Measurements from ENCODE around the gene GREM2.

DNA sequence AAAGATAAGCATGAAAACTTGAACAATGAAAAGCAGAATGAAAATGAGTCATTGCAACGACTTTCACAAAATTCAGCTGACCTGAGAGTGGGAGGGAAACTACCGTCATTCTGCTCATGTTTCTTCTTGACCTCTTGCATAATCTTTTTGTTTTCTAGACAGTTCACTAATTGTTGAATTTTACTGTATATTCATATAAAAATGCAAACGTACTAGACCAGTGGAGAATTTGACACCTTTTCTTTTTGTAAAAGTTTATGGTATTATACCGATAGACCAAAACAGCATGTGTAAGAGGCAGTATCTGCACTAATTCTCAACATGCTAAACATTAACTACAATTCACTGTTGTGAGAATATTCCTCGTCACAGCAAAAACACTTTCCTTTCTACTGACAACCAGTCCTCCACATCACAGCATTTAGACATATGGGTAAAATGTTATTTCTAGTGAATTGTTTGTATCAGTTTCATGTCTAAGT is 137.8 kb downstream of the GREM2 start:
- TF ChIP-seq, protein P1, sequence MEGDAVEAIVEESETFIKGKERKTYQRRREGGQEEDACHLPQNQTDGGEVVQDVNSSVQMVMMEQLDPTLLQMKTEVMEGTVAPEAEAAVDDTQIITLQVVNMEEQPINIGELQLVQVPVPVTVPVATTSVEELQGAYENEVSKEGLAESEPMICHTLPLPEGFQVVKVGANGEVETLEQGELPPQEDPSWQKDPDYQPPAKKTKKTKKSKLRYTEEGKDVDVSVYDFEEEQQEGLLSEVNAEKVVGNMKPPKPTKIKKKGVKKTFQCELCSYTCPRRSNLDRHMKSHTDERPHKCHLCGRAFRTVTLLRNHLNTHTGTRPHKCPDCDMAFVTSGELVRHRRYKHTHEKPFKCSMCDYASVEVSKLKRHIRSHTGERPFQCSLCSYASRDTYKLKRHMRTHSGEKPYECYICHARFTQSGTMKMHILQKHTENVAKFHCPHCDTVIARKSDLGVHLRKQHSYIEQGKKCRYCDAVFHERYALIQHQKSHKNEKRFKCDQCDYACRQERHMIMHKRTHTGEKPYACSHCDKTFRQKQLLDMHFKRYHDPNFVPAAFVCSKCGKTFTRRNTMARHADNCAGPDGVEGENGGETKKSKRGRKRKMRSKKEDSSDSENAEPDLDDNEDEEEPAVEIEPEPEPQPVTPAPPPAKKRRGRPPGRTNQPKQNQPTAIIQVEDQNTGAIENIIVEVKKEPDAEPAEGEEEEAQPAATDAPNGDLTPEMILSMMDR (IDR thresholded peaks at IDR 0.05 in 4 of 5, conservative IDR thresholded peaks at IDR 0.05 in 1 of 5), result no peak
- no peak for TF ChIP-seq POLR2A (IDR thresholded peaks at IDR 0.05)
